ENCODE results near the gene NDST3.
"Not testable (repeated sequence)": the region's sequence is repeated elsewhere in the genome, so short reads cannot be mapped to it uniquely, and the experiment has no call there.

The NDST3 gene

GRCh38 chr4:118177126-118177525, 142.8 kb downstream of the NDST3 start:
- no peak for DNase-seq

GRCh38 chr4:118180776-118181175, 146.5 kb downstream of the NDST3 start:
- no peak for DNase-seq

- DNase-seq = no peak
Measured at GRCh38 chr4:118190903-118191302, 156.6 kb downstream of the NDST3 start.

- DNase-seq = no peak
Measured at GRCh38 chr4:118193421-118193820, 159.1 kb downstream of the NDST3 start.

GRCh38 chr4:118206627-118207026, 172.3 kb downstream of the NDST3 start:
- DNase-seq = no peak

- no peak for DNase-seq
Measured at GRCh38 chr4:118213101-118213500, 178.8 kb downstream of the NDST3 start.

GRCh38 chr4:118215826-118216225, 181.5 kb downstream of the NDST3 start:
- no peak for DNase-seq

GRCh38 chr4:118221227-118221800, 187.0 kb downstream of the NDST3 start:
- no peak for DNase-seq

GRCh38 chr4:118224243-118224829, 190.1 kb downstream of the NDST3 start:
- peak; percentile 39 for DNase-seq

- no peak for DNase-seq
Measured at GRCh38 chr4:118225511-118225910, 191.2 kb downstream of the NDST3 start.

GRCh38 chr4:118226311-118227010, 192.2 kb downstream of the NDST3 start:
- DNase-seq = no peak

GRCh38 chr4:118235566-118236120, 201.4 kb downstream of the NDST3 start:
- no peak for DNase-seq

GRCh38 chr4:118237531-118237930, 203.2 kb downstream of the NDST3 start:
- DNase-seq = no peak

- no peak for DNase-seq
Measured at GRCh38 chr4:118249890-118250289, 215.6 kb downstream of the NDST3 start.

GRCh38 chr4:118254368-118254767, 220.1 kb downstream of the NDST3 start:
- DNase-seq = no peak

GRCh38 chr4:118259111-118259510, 224.8 kb downstream of the NDST3 start:
- DNase-seq = no peak

GRCh38 chr4:118260309-118260708, 226.0 kb downstream of the NDST3 start:
- DNase-seq = no peak

GRCh38 chr4:118264096-118264495, 229.8 kb downstream of the NDST3 start:
- DNase-seq = no peak

- DNase-seq = peak; percentile 79
Measured at GRCh38 chr4:118265312-118266144, 231.2 kb downstream of the NDST3 start.

- not testable (repeated sequence) for DNase-seq
Measured at GRCh38 chr4:118266145-118266496, 231.8 kb downstream of the NDST3 start.

GRCh38 chr4:118268780-118269179, 234.5 kb downstream of the NDST3 start:
- no peak for DNase-seq

GRCh38 chr4:118270492-118270891, 236.2 kb downstream of the NDST3 start:
- no peak for DNase-seq

- no peak for DNase-seq
Measured at GRCh38 chr4:118271788-118272187, 237.5 kb downstream of the NDST3 start.

Measured in right kidney (tissue), 1 donor.